H54 (cell line): ENCODE results near the gene KRTAP5-9.

Experiments used
- DNase-seq: peaks from one replicate; pipeline ENCODE4 v3.0.0; 2011; ENCODE audit warnings: low spot score, mixed read lengths; ENCODE audit not compliant: insufficient read length
- FAIRE-seq: peaks from 3 replicates; lab custom pipeline; 2011; peaks lifted over from hg19 to GRCh38; lab: Jason Lieb, UNC
- POLR2A ChIP-seq: IDR thresholded peaks from 2 replicates; pipeline ENCODE4 v1.6.1; 2011; ENCODE audit warnings: low read depth, mild to moderate bottlenecking, low read length

The KRTAP5-9 gene

GRCh38 chr11:71542382-71542781, 5.8 kb upstream of the KRTAP5-9 start:
- no peak for FAIRE-seq
- no peak for TF ChIP-seq POLR2A
- no peak for DNase-seq

GRCh38 chr11:71542879-71543777, 5.1 kb upstream of the KRTAP5-9 start:
- DNase-seq (no peak), FAIRE-seq (no peak)
- no peak for TF ChIP-seq POLR2A

- TF ChIP-seq POLR2A = no peak
- no peak for FAIRE-seq
- no peak for DNase-seq
Observed at GRCh38 chr11:71543866-71544265, 4.4 kb upstream of the KRTAP5-9 start.

GRCh38 chr11:71544525-71545214, 3.5 kb upstream of the KRTAP5-9 start:
- FAIRE-seq (no peak), DNase-seq (no peak)
- no peak for TF ChIP-seq POLR2A

- DNase-seq (no peak), FAIRE-seq (no peak)
- no peak for TF ChIP-seq POLR2A
Observed at GRCh38 chr11:71545405-71545966, 2.7 kb upstream of the KRTAP5-9 start.

- FAIRE-seq = no peak
- DNase-seq = no peak
- no peak for TF ChIP-seq POLR2A
Observed at GRCh38 chr11:71548716-71549151, 514 bp downstream of the KRTAP5-9 start.

GRCh38 chr11:71551711-71552110, 3.5 kb downstream of the KRTAP5-9 start:
- no peak for DNase-seq
- FAIRE-seq = no peak
- no peak for TF ChIP-seq POLR2A

- no peak for TF ChIP-seq POLR2A
- DNase-seq (no peak), FAIRE-seq (no peak)
Observed at GRCh38 chr11:71554996-71555395, 6.8 kb downstream of the KRTAP5-9 start.

- DNase-seq = no peak
- no peak for FAIRE-seq
- TF ChIP-seq POLR2A = no peak
Observed at GRCh38 chr11:71555508-71555907, 7.3 kb downstream of the KRTAP5-9 start.

GRCh38 chr11:71556018-71556417, 7.8 kb downstream of the KRTAP5-9 start:
- TF ChIP-seq POLR2A = no peak
- FAIRE-seq (no peak), DNase-seq (no peak)

GRCh38 chr11:71557257-71557656, 9.0 kb downstream of the KRTAP5-9 start:
- no peak for FAIRE-seq
- TF ChIP-seq POLR2A = no peak

GRCh38 chr11:71558996-71559395, 10.8 kb downstream of the KRTAP5-9 start:
- DNase-seq (no peak), FAIRE-seq (no peak)
- TF ChIP-seq POLR2A = no peak

More at GRCh38 chr11:71557257-71557656, 9.0 kb downstream of the KRTAP5-9 start:
- DNase-seq = no peak

- TF ChIP-seq POLR2A = no peak
- FAIRE-seq (no peak), DNase-seq (no peak)
Observed at GRCh38 chr11:71562120-71562519, 13.9 kb downstream of the KRTAP5-9 start.

GRCh38 chr11:71563406-71563805, 15.2 kb downstream of the KRTAP5-9 start:
- peak; percentile 40 for DNase-seq
- TF ChIP-seq POLR2A = no peak
- no peak for FAIRE-seq
